ENCODE data around the gene PUM2.

The PUM2 gene

DNA sequence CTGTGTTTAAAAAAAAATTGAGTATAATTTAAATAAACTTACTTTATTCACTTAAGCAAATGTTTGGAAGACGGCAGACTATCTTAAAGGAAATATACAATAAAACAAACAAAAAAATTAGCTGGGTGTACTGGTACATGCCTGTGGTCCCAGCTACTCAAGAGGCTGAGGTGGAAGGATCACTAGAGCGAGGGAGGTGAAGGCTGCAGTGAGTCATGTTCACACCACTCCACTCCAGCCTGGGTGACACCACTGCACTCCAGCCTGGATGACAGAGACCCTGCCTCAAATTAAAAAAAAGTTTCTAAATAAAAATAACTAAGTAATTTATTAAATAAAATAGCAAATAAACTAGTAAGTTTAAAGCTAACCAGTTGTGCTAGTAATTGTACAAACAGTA is 7.5 kb downstream of the PUM2 start:
- H3K9me3 ChIP-seq (replicated peaks; ENCODE audit: insufficient read depth, low read length): no peaks in the 10 kb centered on the region
- H3K79me2 ChIP-seq (ENCODE audit: low read length): peaks cover 100% of the 10 kb centered on the region
- no peak overlapping the region for H3K4me3 ChIP-seq (ENCODE audit: low read length)
- H4K20me1 ChIP-seq (ENCODE audit: insufficient read depth, low read length): peaks cover 99% of the 10 kb centered on the region
- TF ChIP-seq, protein P1, sequence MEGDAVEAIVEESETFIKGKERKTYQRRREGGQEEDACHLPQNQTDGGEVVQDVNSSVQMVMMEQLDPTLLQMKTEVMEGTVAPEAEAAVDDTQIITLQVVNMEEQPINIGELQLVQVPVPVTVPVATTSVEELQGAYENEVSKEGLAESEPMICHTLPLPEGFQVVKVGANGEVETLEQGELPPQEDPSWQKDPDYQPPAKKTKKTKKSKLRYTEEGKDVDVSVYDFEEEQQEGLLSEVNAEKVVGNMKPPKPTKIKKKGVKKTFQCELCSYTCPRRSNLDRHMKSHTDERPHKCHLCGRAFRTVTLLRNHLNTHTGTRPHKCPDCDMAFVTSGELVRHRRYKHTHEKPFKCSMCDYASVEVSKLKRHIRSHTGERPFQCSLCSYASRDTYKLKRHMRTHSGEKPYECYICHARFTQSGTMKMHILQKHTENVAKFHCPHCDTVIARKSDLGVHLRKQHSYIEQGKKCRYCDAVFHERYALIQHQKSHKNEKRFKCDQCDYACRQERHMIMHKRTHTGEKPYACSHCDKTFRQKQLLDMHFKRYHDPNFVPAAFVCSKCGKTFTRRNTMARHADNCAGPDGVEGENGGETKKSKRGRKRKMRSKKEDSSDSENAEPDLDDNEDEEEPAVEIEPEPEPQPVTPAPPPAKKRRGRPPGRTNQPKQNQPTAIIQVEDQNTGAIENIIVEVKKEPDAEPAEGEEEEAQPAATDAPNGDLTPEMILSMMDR (IDR thresholded peaks at IDR 0.05; ENCODE audit: low read length): no peak
- no peak for TF ChIP-seq EZH2phosphoT487 (IDR thresholded peaks at IDR 0.05; ENCODE audit: low read length)
- no peak for TF ChIP-seq EZH2 (optimal IDR thresholded peaks at IDR 0.05; ENCODE audit: low read depth, low read length)
- no peak overlapping the region for H3K9ac ChIP-seq (ENCODE audit: low read length)
- no peak overlapping the region for H2AFZ ChIP-seq (ENCODE audit: low read length)
- no peaks in the 10 kb centered on the region for H3K27me3 ChIP-seq (replicated peaks; ENCODE audit: insufficient read depth, low read length)
- no peaks in the 10 kb centered on the region; the same call in 1 of the 2 replicates for H3K36me3 ChIP-seq (replicated peaks; ENCODE audit: insufficient read depth, low read length)
- H3K9me2 ChIP-seq (replicated peaks; ENCODE audit: insufficient read depth, low read length): no peaks in the 10 kb centered on the region
- peaks cover 5% of the 10 kb centered on the region; the same call in 1 of the 2 replicates for H3F3A ChIP-seq (ENCODE audit: insufficient read depth, low read length)
- no peak overlapping the region for H3K4me2 ChIP-seq (ENCODE audit: low read depth, low read length)
- H3K4me1 ChIP-seq (ENCODE audit: low read length): peaks cover 4% of the 10 kb centered on the region; the same call in 1 of the 2 replicates
- H3K27ac ChIP-seq (ENCODE audit: low read length): no peak overlapping the region
- DNase-seq: no peak

DNA sequence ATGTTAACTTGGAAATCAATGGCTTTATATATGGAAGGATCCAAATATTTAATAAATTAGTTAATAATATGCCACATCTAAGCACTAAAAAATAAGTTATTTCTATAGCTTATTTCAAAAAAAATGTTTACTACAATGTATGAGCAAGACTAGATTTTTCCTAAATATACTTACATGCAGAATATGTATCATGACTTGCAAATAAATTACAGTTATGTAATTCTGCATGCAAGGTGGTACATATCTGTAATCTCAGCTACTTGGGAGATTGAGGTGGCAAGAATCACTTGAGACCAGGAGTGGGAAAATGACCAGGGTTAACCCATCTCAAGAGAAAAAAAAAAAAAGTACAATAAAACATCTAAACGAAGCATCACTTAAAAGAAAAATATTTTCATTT is 11.6 kb downstream of the PUM2 start:
- H3K27me3 ChIP-seq (replicated peaks; ENCODE audit: insufficient read depth, low read length): no peaks in the 10 kb centered on the region
- TF ChIP-seq, protein P1 (IDR thresholded peaks at IDR 0.05; ENCODE audit: low read length): no peak
- TF ChIP-seq EZH2 (optimal IDR thresholded peaks at IDR 0.05; ENCODE audit: low read depth, low read length) (no peak), EZH2phosphoT487 (IDR thresholded peaks at IDR 0.05; ENCODE audit: low read length) (no peak)
- no peak overlapping the region for H3K9ac ChIP-seq (ENCODE audit: low read length)
- H3K9me2 ChIP-seq (replicated peaks; ENCODE audit: insufficient read depth, low read length): no peaks in the 10 kb centered on the region
- no peak for DNase-seq
- H3K36me3 ChIP-seq (replicated peaks; ENCODE audit: insufficient read depth, low read length): no peaks in the 10 kb centered on the region; the same call in 1 of the 2 replicates
- peaks cover 5% of the 10 kb centered on the region; the same call in 1 of the 2 replicates for H3F3A ChIP-seq (ENCODE audit: insufficient read depth, low read length)
- H3K9me3 ChIP-seq (replicated peaks; ENCODE audit: insufficient read depth, low read length): no peaks in the 10 kb centered on the region
- no peak overlapping the region for H3K27ac ChIP-seq (ENCODE audit: low read length)
- no peak overlapping the region for H3K4me2 ChIP-seq (ENCODE audit: low read depth, low read length)
- H2AFZ ChIP-seq (ENCODE audit: low read length): no peak overlapping the region
- peaks cover 100% of the 10 kb centered on the region for H3K79me2 ChIP-seq (ENCODE audit: low read length)
- no peak overlapping the region for H3K4me3 ChIP-seq (ENCODE audit: low read length)
- H3K4me1 ChIP-seq (ENCODE audit: low read length): peaks cover 5% of the 10 kb centered on the region; the same call in 1 of the 2 replicates
- H4K20me1 ChIP-seq (ENCODE audit: insufficient read depth, low read length): peaks cover 100% of the 10 kb centered on the region

DNA sequence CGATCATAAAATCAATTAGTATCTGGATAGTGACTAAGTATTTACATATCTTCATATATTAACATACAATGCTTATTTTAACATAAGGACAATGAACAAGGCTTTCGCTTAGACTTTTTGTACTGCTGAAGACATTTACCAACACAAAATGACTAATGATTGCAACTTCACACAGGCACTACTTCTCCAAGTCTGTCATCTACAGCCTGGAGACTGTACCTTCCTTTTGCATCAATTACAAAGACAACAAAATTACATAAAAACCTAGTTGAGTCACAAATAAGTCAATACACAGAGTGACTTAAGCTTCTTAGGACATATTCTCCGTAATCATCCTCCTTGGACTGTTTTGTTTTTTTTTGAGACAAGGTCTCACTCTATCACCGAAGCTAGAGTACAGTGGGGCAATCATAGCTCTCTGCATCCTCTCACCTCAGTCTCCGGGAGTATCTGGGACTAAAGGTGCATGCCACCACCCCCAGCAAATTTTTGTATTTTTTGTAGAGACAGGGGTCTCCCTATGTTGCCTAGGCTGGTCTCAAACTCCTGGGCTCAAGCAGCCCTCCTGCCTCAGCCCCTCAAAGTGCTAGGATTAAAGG is 15.9 kb downstream of the PUM2 start:
- Histone ChIP-seq H3K79me2 (ENCODE audit: low read length) (peaks cover 100% of the 10 kb centered on the region), H3K9me2 (replicated peaks; ENCODE audit: insufficient read depth, low read length) (no peaks in the 10 kb centered on the region), H3K4me1 (ENCODE audit: low read length) (peaks cover 5% of the 10 kb centered on the region; the same call in 1 of the 2 replicates), H3F3A (ENCODE audit: insufficient read depth, low read length) (no peaks in the 10 kb centered on the region), H4K20me1 (ENCODE audit: insufficient read depth, low read length) (peaks cover 93% of the 10 kb centered on the region), H2AFZ (ENCODE audit: low read length) (no peak overlapping the region), H3K4me3 (ENCODE audit: low read length) (no peak overlapping the region), H3K36me3 (replicated peaks; ENCODE audit: insufficient read depth, low read length) (peaks cover 4% of the 10 kb centered on the region), H3K27me3 (replicated peaks; ENCODE audit: insufficient read depth, low read length) (no peaks in the 10 kb centered on the region), H3K9me3 (replicated peaks; ENCODE audit: insufficient read depth, low read length) (no peaks in the 10 kb centered on the region), H3K27ac (ENCODE audit: low read length) (no peak overlapping the region), H3K4me2 (ENCODE audit: low read depth, low read length) (no peak overlapping the region), H3K9ac (ENCODE audit: low read length) (no peak overlapping the region)
- TF ChIP-seq EZH2 (optimal IDR thresholded peaks at IDR 0.05; ENCODE audit: low read depth, low read length): no peak
- TF ChIP-seq, protein P1 (IDR thresholded peaks at IDR 0.05; ENCODE audit: low read length): no peak
- no peak for DNase-seq

Data from MM.1S (cell line).